GM20000 (cell line): ENCODE measurements around the gene KLF15.

ENCODE experiments used
- DNase-seq: peaks from one replicate; pipeline ENCODE4 v3.0.0; 2012; ENCODE audit warnings: low spot score
- TF ChIP-seq, protein P1 (sequence below): IDR thresholded peaks from 2 replicates; pipeline ENCODE4 v1.5.1; 2012; ENCODE audit warnings: mild to moderate bottlenecking, control low read depth; ENCODE audit errors: extremely low read depth, missing control alignments

KLF15 gene

DNA sequence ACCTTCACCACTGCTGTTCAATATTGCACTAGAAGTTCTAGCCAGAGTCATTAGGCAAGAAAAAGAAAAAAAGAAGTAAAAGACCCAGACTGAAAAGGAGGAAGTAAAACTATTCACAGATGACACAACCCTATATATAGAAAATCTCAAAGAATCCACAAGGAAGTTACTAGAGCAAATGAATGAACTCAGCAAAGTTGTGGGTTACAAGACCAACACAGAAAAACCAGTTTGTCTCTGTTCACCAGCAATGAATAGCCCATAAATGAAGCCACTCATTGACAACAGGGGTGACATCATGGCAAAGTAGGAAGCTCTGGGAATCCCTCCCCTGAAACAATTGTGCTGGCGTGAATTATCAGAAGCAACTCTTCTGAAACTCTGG, 42.1 kb upstream of the KLF15 start:
- peak; percentile 51 for DNase-seq
- TF ChIP-seq, protein P1, sequence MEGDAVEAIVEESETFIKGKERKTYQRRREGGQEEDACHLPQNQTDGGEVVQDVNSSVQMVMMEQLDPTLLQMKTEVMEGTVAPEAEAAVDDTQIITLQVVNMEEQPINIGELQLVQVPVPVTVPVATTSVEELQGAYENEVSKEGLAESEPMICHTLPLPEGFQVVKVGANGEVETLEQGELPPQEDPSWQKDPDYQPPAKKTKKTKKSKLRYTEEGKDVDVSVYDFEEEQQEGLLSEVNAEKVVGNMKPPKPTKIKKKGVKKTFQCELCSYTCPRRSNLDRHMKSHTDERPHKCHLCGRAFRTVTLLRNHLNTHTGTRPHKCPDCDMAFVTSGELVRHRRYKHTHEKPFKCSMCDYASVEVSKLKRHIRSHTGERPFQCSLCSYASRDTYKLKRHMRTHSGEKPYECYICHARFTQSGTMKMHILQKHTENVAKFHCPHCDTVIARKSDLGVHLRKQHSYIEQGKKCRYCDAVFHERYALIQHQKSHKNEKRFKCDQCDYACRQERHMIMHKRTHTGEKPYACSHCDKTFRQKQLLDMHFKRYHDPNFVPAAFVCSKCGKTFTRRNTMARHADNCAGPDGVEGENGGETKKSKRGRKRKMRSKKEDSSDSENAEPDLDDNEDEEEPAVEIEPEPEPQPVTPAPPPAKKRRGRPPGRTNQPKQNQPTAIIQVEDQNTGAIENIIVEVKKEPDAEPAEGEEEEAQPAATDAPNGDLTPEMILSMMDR = no peak

DNA sequence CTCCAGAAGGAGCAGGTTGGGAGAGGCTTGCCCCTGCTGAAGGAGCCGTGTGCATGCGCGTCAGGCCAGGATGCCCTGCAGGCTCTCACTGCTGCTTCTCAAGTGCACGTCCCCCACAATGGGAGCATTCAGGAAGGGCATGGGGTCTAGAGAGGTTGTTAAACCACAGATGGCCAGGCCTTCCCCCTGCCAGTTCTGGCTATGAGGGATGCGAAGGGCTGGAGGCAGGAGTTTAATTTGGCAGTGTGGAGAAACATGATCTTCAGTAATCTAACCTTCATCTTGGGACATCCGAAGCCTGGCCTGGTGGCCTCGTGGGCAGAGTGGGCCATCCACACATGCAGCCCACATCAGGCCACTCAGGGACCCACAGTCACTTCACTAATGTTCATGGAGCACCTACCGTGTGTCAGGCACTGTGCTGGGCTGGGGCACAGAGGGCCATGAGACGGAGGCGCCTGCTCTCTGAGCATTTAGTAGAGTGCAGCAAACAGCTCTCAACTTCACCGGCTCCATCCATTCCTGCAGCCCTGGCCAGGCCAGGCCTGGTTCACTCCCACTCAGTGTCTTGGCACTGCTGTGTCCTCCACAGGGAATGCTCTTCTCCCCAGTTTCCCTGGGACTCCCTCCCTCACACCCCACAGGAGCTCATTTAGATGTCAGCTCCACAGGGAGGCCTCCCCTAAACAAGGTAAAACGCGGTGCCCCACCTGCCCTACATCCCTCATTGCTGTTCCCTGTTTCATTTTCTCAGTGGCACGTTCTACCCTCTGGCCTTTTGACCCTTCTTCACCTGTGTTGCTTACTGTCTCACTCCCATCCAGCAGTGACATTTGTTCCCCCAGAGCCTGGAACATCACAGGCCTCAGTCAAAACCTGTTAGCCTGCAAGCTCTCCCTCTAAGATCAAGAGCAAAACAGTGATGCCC, 41.5 kb upstream of the KLF15 start:
- TF ChIP-seq, protein P1 = no peak

DNA sequence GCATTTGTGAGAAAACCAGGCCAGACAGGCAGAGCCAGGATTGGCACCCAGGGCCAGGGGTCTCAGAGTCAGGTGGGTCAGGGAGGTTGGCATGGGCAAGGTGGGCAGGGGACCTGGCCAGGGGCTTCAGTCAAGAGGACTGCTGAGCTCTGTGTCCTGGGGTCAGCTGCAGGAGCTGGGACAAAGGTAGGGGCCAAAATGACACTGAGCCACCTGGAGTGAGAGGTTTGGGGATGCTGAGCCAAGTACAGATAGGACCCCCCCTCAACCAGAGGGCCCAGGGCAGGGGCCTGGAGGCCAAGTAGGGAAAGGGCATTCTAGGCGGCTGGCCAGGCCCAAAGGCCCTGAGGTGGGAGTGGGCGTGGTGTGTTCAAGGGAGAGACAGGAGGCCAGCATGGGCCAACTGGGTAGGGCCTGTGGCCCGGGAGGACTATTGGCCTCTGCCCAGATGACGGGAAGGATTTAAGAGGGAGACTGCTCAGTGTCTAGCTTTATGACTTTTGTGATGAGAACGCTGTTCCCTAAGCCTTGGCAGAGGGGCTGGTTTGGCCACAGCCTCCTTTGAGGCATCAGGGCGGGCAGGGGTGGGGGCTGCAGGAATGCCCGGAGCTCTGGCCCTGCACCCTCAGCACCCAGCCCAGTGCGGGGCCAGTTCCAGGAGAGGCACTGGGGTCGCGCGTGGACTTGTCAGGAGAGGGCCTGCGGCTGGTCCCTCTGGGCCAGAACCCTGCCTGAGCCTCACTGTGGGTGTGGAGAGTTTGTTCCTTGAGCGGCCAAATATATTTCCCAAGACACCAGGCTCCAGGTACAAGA, 40.6 kb upstream of the KLF15 start:
- no peak for DNase-seq
- TF ChIP-seq, protein P1 = no peak

More for the DNA sequence above, 41.5 kb upstream of the KLF15 start:
- DNase-seq = no peak

DNA sequence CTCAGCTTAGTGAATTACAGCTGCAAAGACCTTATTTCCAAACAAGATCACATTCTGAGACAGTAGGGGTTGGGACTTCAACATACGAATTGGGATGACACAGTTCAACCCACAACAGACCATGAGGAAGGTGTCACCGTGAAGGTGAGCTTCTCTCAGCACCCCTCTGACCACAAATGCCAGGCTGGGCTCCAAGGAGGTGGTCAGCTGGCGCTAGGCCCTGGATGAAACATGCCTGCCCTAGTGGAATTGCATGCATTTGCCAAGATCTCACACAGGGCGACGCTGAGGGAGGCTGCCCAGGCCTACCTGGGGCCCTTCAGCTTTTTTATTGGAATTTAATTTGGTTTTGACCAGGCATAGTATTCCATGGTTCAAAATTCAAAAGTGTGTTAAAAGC, 39.3 kb upstream of the KLF15 start:
- TF ChIP-seq, protein P1 = no peak
- no peak for DNase-seq

DNA sequence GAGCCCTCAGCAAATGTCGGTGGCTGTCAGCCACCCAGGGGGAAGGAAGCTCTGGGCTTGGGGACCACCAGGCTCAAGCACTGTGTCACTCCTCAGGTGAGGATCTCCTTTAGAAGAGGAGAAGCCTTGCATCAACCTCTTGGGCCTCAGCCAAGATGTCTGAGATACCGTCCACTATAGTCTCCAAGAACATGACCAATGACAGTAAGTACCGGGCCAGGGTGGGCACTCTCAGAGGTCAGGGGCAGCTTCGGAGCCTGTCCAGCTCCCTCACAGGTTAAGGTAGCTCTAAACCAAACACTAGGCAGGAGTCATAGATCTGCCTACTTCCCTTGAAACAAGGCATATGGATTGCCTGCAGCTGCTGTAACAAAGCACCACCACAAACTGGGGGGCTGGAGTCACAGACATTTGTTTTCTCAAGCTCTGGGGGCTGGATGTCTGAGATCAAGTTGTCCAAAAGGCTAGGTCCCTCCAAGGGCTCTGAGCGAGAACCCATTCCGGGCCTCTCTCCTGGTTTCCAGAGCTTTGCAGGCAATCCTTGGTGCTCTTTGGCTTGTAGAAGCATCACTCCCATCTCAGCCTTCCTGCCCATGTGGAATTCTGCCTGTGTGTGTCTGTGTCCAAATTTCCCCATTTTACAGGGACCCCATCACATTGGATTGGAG, 38.8 kb upstream of the KLF15 start:
- DNase-seq = no peak
- TF ChIP-seq, protein P1 = no peak

DNA sequence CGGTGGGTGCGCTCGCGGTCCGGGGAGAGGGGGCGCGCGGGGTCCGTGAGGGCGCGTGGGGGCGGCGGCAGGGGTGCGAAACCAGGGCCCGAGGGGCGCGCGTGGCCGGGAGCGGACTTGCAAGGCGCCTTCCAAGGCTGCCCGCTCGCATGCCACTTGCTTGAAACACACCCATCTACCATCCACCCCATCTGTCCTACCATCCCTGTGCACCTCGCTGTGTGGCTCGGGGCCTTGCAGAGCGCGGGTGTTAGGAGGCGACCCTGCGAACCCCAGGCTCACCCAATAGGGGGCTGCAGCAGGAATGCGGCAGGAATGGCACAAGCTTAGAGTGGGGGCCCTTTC, 37.7 kb upstream of the KLF15 start:
- DNase-seq = no peak
- TF ChIP-seq, protein P1 = no peak
